GM18873 (cell line): Measurements from ENCODE around the gene RC3H2.
A peak's percentile ranks its signal among the peaks of the same experiment; 100 is the strongest.

Experiments
- ATAC-seq: cut with Tn5 transposase; IDR thresholded peaks from one replicate; pipeline ENCODE4 v1.9.1; 2021; ENCODE audit warnings: mild to moderate bottlenecking, moderate library complexity, moderate number of reproducible peaks; ENCODE audit not compliant: unreplicated experiment, low FRiP score

RC3H2 gene, protein sequence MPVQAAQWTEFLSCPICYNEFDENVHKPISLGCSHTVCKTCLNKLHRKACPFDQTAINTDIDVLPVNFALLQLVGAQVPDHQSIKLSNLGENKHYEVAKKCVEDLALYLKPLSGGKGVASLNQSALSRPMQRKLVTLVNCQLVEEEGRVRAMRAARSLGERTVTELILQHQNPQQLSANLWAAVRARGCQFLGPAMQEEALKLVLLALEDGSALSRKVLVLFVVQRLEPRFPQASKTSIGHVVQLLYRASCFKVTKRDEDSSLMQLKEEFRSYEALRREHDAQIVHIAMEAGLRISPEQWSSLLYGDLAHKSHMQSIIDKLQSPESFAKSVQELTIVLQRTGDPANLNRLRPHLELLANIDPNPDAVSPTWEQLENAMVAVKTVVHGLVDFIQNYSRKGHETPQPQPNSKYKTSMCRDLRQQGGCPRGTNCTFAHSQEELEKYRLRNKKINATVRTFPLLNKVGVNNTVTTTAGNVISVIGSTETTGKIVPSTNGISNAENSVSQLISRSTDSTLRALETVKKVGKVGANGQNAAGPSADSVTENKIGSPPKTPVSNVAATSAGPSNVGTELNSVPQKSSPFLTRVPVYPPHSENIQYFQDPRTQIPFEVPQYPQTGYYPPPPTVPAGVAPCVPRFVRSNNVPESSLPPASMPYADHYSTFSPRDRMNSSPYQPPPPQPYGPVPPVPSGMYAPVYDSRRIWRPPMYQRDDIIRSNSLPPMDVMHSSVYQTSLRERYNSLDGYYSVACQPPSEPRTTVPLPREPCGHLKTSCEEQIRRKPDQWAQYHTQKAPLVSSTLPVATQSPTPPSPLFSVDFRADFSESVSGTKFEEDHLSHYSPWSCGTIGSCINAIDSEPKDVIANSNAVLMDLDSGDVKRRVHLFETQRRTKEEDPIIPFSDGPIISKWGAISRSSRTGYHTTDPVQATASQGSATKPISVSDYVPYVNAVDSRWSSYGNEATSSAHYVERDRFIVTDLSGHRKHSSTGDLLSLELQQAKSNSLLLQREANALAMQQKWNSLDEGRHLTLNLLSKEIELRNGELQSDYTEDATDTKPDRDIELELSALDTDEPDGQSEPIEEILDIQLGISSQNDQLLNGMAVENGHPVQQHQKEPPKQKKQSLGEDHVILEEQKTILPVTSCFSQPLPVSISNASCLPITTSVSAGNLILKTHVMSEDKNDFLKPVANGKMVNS

DNA sequence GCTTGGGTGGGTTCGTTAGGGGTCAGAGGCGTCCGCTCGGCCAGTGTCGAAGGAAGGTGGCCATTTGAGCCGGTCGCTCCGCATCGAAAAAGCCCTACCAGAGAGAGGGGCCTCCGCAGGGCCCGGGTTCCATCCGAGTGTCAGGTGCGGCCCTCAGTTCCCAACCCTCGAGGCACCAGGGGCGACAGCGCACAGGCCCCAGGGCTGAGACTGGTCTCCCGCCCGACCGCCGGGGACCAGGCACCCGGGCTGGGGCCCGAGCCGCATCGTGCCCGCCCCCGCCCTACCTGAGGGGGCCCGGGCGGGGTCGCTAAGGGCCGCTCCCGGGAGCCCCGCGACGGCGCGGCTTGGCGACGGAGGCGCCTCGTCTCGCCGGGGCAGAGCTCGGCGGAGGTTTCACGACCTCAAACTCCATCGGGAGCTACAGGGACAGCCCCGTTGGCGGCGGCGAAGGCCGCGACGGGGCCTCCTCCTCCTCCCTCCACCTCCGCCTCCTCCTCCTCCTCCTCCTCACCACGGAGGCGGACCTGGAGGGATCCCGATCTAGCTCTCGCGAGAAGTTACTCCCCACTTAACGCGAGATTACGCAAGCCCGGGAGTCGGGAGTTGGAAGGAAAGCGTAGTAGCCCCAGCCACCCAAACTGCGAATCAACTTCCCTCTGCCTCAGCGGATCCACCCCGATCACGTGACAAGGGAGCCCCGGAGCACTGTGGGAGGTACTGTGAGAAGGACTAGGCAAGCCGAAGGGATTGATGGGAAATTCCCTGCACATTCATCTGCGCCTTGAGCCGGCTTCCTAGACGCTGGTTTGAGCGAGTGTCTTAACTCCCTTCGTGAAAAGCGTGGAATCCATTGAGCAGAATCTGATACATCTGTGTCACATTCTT, at the start of gene RC3H2:
Gene RC3H2 (minus strand): TSS at position 537 of the 888 bp plus-strand sequence. CDS start 7,850 bp downstream, outside the sequence.
- ATAC-seq = peak; percentile 80

DNA sequence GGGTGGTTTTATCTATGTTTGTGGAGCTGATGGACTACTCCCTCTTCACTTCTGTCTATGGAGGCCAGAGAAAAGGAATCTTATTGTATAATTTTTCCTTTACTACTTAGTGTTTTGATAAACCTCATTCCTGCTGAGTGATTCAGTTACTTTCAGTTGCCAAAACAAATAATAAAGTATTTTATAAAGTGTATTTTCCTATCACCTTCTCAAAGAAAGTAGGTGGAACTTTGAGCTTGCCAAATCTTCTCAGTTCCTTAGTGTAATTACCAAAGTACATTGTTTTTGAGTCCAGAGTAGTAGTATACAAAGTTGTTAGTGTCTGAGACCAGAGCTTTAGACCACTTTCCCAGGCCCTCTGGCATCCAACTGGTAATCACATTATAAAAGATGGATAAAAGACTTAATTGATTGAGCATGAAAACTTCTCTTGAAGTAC, 49.1 kb upstream of the RC3H2 start:
- ATAC-seq = no peak

DNA sequence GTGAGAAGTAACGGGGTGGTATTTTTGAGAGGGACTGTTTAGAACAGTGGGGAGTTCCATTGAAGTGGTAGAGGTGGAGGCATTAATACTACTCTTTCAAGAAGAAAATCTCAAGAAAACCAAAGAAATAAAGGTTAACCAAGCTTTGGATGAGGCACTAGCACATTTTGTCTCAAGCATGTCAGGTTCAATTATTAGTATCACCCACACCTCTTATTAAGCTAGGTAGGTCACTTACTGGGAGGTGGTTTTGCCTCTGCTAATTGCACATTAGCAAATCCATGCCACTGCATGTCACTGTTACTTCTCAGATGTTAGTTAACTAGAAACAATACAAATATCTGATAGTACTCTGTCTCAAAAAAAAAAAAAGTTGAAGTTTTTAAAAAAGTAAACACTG, 45.9 kb upstream of the RC3H2 start:
- no peak for ATAC-seq

DNA sequence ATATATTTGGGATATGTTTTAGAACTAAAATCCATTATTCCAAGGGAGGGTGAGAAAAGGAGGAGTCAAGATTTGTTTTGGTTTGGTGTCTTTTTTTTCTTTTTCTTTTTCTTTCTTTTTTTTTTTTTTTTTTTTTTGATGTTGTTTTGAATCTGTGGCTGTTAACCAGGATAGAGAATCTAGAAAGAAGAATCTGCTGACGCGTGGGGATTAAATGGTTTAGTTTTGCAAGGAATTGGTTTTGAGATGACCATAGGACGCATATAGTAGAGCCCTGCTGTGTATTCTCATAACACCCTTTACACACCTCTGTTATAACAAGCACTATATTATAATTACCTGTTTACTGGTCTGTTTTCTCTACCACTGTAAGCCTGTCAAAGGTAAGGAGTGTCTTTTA, 45.1 kb upstream of the RC3H2 start:
- no peak for ATAC-seq

DNA sequence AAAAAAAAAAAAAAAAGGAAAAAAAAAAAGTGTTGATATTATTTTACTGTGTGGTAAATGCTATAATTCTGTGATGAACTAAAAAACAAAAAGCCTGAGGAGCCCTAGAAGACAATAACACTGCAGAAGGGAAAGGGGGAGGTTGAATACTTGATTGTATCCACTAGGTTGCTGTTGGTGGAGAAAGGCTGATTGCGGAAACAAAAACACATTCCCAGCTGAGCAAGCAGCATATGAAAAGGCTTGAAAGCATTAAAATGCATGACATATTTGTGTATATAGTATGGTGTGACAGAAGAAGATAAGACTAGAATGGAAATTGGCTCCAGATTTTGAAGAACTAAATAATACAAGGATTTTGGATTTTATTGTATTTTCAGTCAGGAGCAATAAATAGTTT, 44.5 kb upstream of the RC3H2 start:
- no peak for ATAC-seq

DNA sequence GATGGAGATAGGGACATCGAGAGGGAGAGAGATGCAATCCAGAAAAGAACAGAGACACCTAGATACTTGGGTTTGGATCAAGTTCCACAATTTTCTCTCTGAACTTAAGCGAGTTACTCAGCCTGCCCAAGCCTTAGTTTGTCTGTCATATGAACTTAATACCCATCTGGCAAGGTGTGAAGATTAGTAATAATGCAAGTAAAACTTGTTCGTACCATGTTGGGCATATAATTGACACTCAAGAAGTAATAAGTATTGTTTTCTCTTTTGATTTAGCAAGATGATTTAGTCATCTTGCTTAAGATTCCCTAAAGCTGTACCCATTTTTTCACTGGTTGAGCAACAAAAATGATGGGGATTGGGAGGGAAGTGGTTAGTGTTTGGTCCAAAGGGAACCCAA, 43.2 kb upstream of the RC3H2 start:
- no peak for ATAC-seq

DNA sequence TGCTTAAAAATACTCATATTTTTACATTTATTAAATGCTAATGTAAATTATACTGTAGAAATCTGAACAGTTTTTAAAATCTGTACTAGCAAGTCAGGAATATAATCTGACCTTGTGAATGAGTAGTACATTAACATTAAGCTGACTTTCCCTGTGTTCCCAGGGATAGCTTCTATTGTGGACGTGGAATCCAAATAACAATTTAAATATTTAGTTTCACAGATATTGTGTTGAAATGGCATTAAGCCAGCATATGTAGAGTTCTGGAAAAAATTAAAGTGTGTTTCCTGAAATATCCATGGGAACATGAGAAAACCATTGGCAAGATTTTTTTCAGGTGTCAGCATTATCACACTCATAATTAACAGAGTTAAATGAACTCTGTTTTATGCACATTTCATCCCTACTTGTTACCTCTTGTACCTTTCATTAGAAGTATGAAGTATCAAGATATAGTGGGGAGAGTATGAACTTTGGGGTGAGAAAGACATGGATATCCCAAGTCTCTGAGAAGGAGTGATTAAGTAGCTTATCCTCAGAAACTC, 41.4 kb upstream of the RC3H2 start:
- no peak for ATAC-seq

DNA sequence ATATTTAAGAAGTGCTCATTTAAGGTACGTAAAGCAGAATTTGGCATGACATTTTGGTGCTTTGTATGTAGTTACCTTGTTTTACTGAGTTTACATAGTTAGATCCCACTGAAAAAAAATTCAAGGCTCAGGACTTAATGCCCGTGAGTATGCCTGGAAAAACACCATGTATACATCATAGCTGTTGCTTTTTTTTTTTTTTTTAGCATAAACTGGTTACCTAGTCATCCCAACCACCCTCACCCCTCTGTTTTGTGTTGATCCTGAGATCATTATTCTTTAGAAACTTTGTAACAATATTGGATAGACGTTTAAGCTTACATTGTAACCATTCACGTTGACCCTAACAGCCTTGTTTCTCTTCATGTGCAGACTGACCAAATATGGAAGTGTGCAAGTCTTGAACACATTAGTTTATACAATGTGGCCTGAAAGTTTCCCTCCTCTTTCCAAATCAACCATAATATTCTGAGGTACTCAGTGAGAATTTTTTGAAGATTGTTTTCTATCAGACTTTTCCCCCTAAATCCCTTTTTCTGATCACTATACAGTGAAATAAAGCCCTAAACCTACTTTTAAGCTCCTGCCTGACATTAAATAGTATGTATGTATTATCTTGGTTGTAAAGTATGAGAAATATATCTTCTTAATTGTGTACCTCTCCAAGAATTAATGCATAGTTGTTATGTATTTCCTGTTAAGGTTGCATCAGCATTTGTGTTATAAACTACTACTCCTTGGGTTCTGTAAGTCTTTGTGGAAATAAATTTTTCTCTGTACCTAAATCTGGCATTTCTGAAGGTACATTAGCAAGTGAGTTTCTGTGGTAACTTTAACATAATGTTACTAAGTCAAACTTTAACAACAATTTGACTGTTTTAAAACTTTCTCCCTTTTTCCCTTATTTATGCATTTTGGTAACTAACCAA, 40.1 kb upstream of the RC3H2 start:
- no peak for ATAC-seq

DNA sequence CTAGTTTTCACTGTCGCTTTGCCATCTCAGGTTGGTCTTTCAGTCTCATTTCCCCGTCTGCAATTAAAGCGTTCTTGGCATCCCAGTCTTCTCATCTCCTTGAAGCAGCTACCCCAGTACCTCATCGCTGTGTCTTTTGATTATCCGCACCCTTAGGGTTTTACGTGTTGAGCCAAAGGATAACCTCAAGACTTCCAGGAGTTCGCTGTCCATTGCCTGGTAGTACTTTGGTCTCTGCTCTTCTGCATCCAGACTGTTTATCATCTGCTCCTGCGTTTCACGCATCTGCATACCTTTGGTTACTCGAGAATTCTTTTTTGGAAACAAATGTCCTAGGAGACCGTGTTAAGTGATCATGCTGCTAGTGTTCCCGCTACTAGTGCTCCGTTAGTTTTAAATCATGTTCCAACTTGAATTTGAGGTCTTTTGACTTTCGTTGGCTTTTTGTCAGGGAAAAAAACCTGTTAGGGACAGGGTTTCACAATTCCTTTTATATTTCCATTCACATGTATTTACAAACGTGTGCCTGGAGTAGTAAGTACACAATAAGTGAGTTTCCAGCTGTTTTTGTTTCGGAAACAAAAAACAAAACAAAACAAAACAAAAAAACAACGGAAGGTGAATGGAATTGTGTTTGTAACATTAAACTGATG, 36.5 kb upstream of the RC3H2 start:
- no peak for ATAC-seq

DNA sequence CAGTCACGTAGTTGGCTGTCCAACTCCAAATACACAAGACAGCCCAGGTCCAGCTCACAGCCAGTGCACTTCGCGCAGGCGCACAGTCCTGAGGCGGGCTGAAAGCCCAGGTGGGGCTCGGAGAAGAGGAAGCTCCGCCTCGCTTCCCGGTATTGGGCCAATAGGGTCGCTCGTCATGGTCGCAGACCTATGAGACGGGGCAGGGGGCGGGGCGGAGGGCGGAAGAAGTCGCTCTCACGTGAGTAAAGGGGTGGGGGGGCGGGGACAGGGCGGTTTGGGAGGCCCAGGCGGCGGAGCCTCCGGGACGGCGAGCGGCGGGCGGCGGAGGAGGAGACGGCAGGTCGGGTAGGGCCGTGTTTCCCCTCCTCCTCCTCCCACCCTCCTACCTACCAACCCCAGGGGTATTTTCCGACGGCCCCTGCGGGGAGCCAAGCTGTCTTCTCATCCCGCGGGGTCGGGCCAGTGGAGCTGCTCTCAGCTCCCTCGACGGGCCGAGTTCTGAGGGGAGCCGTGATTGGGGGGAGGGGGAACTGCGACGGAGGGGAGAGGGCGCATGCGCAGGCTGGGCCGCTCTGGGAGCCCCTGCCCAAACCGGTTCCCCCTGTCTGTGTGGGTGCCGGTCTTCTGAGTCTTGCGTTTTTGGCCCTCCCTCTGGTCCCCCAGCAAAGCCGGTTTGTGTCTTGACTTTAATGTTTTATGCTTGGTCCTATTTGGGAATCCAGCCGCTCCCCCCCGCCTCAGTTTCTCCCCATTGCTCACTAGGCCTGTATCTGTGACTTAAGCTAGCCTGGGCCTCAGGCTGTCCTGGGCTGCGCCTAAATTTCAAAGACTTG, 35.8 kb upstream of the RC3H2 start, which contains the start of gene RABGAP1:
Gene RABGAP1 (plus strand): TSS at position 272 of the 833 bp plus-strand sequence. CDS start 16,040 bp downstream, outside the sequence.
- peak; percentile 95 for ATAC-seq

DNA sequence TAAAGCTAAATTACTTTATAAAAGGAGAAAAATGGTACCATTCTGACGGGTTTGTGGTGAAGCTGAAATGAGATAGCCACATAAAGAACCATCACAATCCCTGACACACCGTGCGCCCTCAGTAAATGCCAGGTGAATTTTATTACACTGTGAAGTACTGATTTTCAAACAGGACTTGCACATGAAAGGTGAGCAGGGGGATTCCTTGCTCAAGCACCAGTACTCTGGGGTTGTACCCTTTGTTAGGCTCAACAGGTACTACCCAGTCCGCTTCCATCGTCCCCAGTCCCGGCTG, 35.2 kb upstream of the RC3H2 start:
- no peak for ATAC-seq

DNA sequence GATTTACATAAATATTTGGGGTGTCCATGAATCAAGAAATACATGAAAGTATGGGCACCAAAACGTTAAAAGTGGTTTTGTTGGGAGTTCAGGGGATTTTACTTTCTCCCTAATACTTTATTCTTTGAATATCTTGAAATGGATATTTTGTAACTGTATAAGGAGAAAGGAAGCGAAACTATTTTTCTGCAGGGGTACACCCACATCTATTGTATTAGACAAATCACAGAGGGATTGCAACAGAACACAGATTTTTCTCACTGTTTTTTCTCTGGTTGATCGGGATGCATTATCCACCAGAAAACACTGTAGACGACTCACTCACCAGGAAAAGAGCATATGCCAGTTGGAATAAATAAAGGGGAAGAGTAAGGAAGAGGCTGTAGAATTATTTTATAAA, 34.4 kb upstream of the RC3H2 start:
- no peak for ATAC-seq

DNA sequence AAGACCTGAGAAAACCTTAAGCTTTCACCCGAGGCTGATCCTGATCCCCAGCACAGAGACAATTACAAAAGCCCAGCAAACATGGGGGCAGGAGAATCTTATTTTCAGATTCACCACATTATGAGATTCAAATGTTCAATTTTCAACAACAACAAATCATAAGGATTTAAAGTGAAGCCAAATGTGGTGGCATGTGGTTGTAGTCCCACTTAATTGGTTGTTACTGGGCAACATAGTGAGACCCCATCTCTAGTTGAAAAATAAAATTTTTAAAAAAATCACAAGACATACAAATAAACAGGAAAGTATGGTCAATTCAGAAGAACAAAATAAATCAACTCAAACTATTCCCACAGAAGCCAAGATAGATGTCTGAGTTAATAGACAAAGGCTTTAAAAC, 31.7 kb upstream of the RC3H2 start:
- ATAC-seq = no peak

DNA sequence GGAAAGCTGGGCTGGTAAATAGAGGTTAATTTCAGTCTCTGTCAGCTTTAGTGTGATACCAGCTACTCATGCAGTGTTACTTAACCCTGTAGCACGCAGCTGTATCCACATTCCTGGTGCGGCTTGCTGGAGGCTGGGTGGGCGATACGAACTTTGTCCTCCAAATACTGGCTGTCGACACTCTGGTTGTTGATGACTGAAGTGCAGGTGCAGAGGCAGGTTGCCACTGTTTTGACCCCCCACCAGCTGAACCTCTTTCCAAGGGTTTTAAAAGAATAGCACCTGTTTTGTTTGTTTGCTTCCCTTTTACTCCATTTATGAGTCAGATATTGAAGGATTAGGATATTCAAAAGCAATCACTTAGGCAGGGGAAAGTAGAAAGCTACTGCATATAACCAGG, 31.3 kb upstream of the RC3H2 start:
- no peak for ATAC-seq

DNA sequence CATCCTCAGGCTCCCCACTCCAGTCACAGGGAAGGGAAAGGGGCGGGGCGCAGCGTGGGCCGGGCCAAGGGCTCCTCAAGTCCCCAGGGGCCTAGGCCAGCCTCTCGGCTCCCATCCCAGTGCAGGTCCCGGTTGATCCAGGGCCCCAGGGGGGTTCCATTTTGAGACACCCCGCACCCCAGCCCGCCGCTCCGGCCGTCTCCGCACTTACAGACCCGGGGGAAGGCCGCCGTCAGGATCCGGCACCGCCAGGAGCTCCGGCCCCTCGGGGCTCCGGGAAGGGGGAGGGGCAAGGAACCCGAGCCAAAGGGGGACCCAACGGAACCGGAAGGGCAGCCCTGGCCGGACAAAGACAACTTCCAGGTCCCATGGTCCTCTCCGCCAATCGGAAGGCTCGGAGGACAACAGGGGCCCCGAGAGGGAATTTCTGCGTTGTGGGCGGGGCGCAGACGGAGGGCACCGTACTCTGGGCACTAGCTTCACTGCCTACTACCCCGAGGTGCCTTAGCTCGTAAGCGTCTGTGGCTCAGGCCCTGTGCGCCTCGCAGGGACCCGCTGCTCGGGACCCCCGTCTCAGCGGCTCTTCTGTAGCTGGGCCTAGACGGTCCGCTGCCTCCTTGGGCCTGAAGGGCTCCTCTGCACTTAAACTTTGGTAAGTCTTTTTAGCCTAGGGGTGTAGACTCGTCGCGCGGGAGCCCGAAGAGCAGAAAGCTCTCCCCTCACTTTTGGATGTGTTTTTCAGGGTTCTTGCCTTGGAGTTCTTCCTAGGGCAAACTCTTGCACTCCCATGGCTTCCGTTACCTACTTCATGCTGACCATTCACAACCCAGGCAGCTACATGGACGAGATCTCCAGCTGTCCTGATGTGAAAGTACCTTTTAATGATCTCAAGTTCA, 26.3 kb upstream of the RC3H2 start, which contains the start of gene ZBTB26:
Gene ZBTB26 (minus strand): TSS at position 287 of the 896 bp plus-strand sequence. CDS start 11,578 bp downstream, outside the sequence.
- ATAC-seq = peak; percentile 92
